Endothelial cell of umbilical vein (primary cell): ENCODE data around the gene SMARCD1. TPM values are rescaled to one million over a fixed set of nuclear protein-coding genes. Genes with fewer than 3 reads are reported as not detected.

Experiments used
- BruUV-seq: library from RNA; stranded (reverse); fragments of 400-500 nt; replicated peaks from 2 replicates; lab custom pipeline; 2021; lab: Mats Ljungman, UMichigan
- CTCF ChIA-PET: fragments of 300-600, 350-600 bp; sonication (Branson Sonifier 250); formaldehyde crosslinking; loops from one replicate; lab custom pipeline; 2021; ENCODE audit warnings: antibody characterized with exemption, inconsistent platforms; lab: Charles Lee
- POLR2A ChIA-PET: fragments of 300-600, 350-600 bp; sonication (Branson Sonifier 250); formaldehyde crosslinking; loops from one replicate; lab custom pipeline; 2021; ENCODE audit warnings: antibody characterized with exemption, inconsistent platforms; lab: Charles Lee
- DNase-seq: peaks from one replicate; pipeline ENCODE4 v3.0.0-alpha.2; 2011; ENCODE audit warnings: low read depth, low spot score
- FAIRE-seq: peaks from 2 replicates; lab custom pipeline; 2011; peaks lifted over from hg19 to GRCh38; lab: Jason Lieb, UNC
- H2AFZ ChIP-seq: 2 replicates; pipeline ENCODE4 v1.6.0; 2012; ENCODE audit warnings: low read depth, low read length, control low read depth, inconsistent platforms
- H3K27ac ChIP-seq: 2 replicates; pipeline ENCODE4 v1.5.1; 2011; ENCODE audit warnings: low read depth, mild to moderate bottlenecking, control low read depth, low read length, moderate library complexity; ENCODE audit not compliant: insufficient read depth
- H3K27me3 ChIP-seq, 2 experiments: 2 replicates each; pipeline versions ENCODE4 v1.6.0 to v1.6.1; 2011; ENCODE audit warnings: low read length in 2 of 2, mixed read lengths in 1 of 2; ENCODE audit not compliant: control insufficient read depth in 2 of 2, insufficient read depth in 2 of 2
- H3K36me3 ChIP-seq, 2 experiments: 2 replicates in 1 of 2; 3 replicates in 1 of 2; pipeline ENCODE4 v1.5.1; 2011; ENCODE audit warnings: low read length in 2 of 2, mild to moderate bottlenecking in 1 of 2, moderate library complexity in 1 of 2; ENCODE audit not compliant: control insufficient read depth in 2 of 2, insufficient read depth in 2 of 2; ENCODE audit errors: extremely low read depth in 1 of 2
- H3K4me1 ChIP-seq: 3 replicates; pipeline ENCODE4 v1.5.1; 2011; ENCODE audit warnings: mild to moderate bottlenecking, low read length; ENCODE audit not compliant: control insufficient read depth, insufficient read depth; ENCODE audit errors: extremely low read depth
- H3K4me2 ChIP-seq: 2 replicates; pipeline ENCODE4 v1.6.1; 2011; ENCODE audit warnings: low read length, control low read depth, mixed read lengths; ENCODE audit not compliant: insufficient read depth
- H3K4me3 ChIP-seq, 3 experiments: fragments of 200-600 bp in 1 of 3; sonication (generic), shearing (Covaris generic) in 1 of 3; replicated peaks in 1 of 3; 2 replicates each; pipeline ENCODE4 v1.5.1; 2011 to 2016; ENCODE audit warnings: control low read depth in 3 of 3, low read length in 3 of 3, mild to moderate bottlenecking in 2 of 3, inconsistent platforms in 1 of 3, low read depth in 1 of 3, moderate library complexity in 1 of 3; ENCODE audit not compliant: insufficient read depth in 1 of 3
- H3K79me2 ChIP-seq: 2 replicates; pipeline ENCODE4 v1.6.0; 2012; ENCODE audit warnings: low read length, inconsistent platforms; ENCODE audit not compliant: control insufficient read depth, insufficient read depth
- H3K9ac ChIP-seq: replicated peaks from 2 replicates; pipeline ENCODE3; 2011; ENCODE audit warnings: low read length, control low read depth; ENCODE audit not compliant: insufficient read depth; ENCODE audit errors: extremely low read depth
- H3K9me1 ChIP-seq: replicated peaks from 3 replicates; pipeline ENCODE4 v1.6.0; 2011; ENCODE audit warnings: mild to moderate bottlenecking, low read length; ENCODE audit not compliant: control insufficient read depth, insufficient read depth; ENCODE audit errors: extremely low read depth
- H3K9me3 ChIP-seq: replicated peaks from 2 replicates; pipeline ENCODE4 v1.5.1; 2012; ENCODE audit warnings: low read length, inconsistent platforms; ENCODE audit not compliant: control insufficient read depth, insufficient read depth
- H4K20me1 ChIP-seq: replicated peaks from 2 replicates; pipeline ENCODE3; 2011; ENCODE audit warnings: mild to moderate bottlenecking, low read length; ENCODE audit not compliant: control insufficient read depth, insufficient read depth; ENCODE audit errors: extremely low read depth
- EZH2 ChIP-seq: IDR thresholded peaks from 2 replicates; pipeline ENCODE4 v1.6.1; 2012; ENCODE audit warnings: borderline replicate concordance, low read depth, mild to moderate bottlenecking, moderate library complexity, low read length, inconsistent platforms; ENCODE audit not compliant: severe bottlenecking
- FOS ChIP-seq: IDR thresholded peaks from 2 replicates; pipeline ENCODE4 v1.6.1; 2011; ENCODE audit warnings: mild to moderate bottlenecking, low read length, moderate library complexity, borderline replicate concordance; ENCODE audit not compliant: insufficient read depth
- GATA2 ChIP-seq: IDR thresholded peaks from 2 replicates; pipeline ENCODE4 v1.7.0; 2011; ENCODE audit warnings: low read depth, mild to moderate bottlenecking, moderate library complexity, mixed read lengths, low read length; ENCODE audit not compliant: insufficient read length, insufficient read depth
- JUN ChIP-seq: IDR thresholded peaks from 2 replicates; pipeline ENCODE4 v1.6.1; 2011; ENCODE audit warnings: borderline replicate concordance, low read depth; ENCODE audit not compliant: insufficient read length, insufficient read depth
- MYC ChIP-seq: IDR thresholded peaks from one replicate; pipeline ENCODE4 v1.6.1; 2011; ENCODE audit warnings: mild to moderate bottlenecking, low read depth, low read length
- POLR2A ChIP-seq: IDR thresholded peaks from 2 replicates; pipeline ENCODE4 v1.6.1; 2012; ENCODE audit warnings: low read depth, mild to moderate bottlenecking, control low read depth, low read length
- POLR2AphosphoS5 ChIP-seq: IDR thresholded peaks from 2 replicates; pipeline ENCODE4 v1.6.1; 2012; ENCODE audit warnings: low read depth, mild to moderate bottlenecking, control low read depth, low read length, moderate library complexity; ENCODE audit not compliant: insufficient read depth
- dilution Hi-C: fragments of 300-500 bp; cut with MboI; formaldehyde crosslinking; loops from one replicate; pipeline ENCODE4 v1.15.0; 2019; ENCODE audit warnings: low sequenced_read_pairs; ENCODE audit not compliant: extremely low pct_ligation_motif_present
- intact Hi-C: fragments of 100-400 bp; cut with micrococcal nuclease; formaldehyde crosslinking; loops from one replicate; pipeline ENCODE4 v1.10.0; 2022
- polyA plus RNA-seq, 4 experiments: library from polyadenylated mRNA; depleted of rRNA in 3 of 4; stranded (reverse) in 3 of 4; unstranded in 1 of 4; fragments of >200 nt; gene quantifications; 2 replicates each; pipeline versions ENCODE4 v1.2.1 to v1.2.3, GENCODE V29; 2011 to 2012; ENCODE audit warnings: missing spikeins in 1 of 4
- total RNA-seq: library from RNA; stranded (reverse); gene quantifications from 2 replicates; pipeline ENCODE4 v1.2.3, GENCODE V29; 2021
- TF ChIP-seq, protein P1 (sequence below): IDR thresholded peaks from 2 replicates; pipeline ENCODE4 v1.6.1; 2011; ENCODE audit not compliant: insufficient read depth, insufficient read length
- TF ChIP-seq, protein P2 (sequence below), 2 donors: IDR thresholded peaks; 1 replicate in 1 of 2; 2 replicates in 1 of 2; pipeline ENCODE4 v1.5.1; 2011; ENCODE audit warnings: low read length in 2 of 2, mild to moderate bottlenecking in 2 of 2, moderate library complexity in 2 of 2, control low read depth in 1 of 2, inconsistent platforms in 1 of 2, low read depth in 1 of 2; ENCODE audit not compliant: insufficient read depth in 1 of 2; ENCODE audit errors: extremely low read depth in 1 of 2

Gene SMARCD1
- total and polyA plus RNA-seq, 2 donors (not counting 3 experiments of a cell fraction or from before 2014, with no cell fraction given) = 86.6 to 94.2 TPM

DNA sequence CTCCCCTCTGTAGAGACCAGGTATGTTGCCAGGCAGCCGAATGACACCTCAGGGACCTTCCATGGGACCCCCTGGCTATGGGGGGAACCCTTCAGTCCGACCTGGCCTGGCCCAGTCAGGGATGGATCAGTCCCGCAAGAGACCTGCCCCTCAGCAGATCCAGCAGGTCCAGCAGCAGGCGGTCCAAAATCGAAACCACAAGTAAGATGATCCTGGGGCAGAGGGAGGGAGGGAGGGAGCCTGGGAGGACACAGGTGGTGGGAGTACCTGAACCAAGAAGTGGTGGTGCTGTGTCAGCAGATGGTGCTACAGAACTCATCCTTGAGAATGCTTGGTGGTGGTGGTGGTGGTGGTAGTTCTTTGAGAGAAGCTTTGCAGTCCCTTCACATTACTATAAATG, 1.0 kb downstream of the SMARCD1 start:
- dilution Hi-C loops = no loop called here

More for the DNA sequence above, 1.0 kb downstream of the SMARCD1 start:
- H3K79me2 ChIP-seq = peaks cover 16% of the 10 kb centered on the region
- intact Hi-C loops = no loop called here
- H3K9me1 ChIP-seq = no peaks in the 10 kb centered on the region
- CTCF ChIA-PET = interaction anchor here (2.7 to 5.6 kb wide), 2 partner anchors 25 to 89 kb away, joined by 17 to 89 read pairs; partner anchors contain the start of gene COX14
- FAIRE-seq = no peak
- BruUV-seq = no TSS peak
- no peaks in the 10 kb centered on the region for H4K20me1 ChIP-seq
- H3K4me1 ChIP-seq = peaks cover 35% of the 10 kb centered on the region
- peak overlapping the region in 1 of 3 experiments; percentile 52 for H3K4me3 ChIP-seq
- H2AFZ ChIP-seq = no peak overlapping the region
- no peak overlapping the region for H3K27ac ChIP-seq
- H3K27me3 ChIP-seq = no peaks in the 10 kb centered on the region
- TF ChIP-seq, protein P1, sequence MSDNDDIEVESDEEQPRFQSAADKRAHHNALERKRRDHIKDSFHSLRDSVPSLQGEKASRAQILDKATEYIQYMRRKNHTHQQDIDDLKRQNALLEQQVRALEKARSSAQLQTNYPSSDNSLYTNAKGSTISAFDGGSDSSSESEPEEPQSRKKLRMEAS = no peak
- TF ChIP-seq POLR2AphosphoS5 = no peak
- TF ChIP-seq JUN = no peak
- TF ChIP-seq POLR2A = no peak
- no peak for TF ChIP-seq EZH2
- TF ChIP-seq, protein P2, sequence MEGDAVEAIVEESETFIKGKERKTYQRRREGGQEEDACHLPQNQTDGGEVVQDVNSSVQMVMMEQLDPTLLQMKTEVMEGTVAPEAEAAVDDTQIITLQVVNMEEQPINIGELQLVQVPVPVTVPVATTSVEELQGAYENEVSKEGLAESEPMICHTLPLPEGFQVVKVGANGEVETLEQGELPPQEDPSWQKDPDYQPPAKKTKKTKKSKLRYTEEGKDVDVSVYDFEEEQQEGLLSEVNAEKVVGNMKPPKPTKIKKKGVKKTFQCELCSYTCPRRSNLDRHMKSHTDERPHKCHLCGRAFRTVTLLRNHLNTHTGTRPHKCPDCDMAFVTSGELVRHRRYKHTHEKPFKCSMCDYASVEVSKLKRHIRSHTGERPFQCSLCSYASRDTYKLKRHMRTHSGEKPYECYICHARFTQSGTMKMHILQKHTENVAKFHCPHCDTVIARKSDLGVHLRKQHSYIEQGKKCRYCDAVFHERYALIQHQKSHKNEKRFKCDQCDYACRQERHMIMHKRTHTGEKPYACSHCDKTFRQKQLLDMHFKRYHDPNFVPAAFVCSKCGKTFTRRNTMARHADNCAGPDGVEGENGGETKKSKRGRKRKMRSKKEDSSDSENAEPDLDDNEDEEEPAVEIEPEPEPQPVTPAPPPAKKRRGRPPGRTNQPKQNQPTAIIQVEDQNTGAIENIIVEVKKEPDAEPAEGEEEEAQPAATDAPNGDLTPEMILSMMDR (IDR thresholded peaks at IDR 0.05; ENCODE audit: extremely low read depth in 1 of 2, insufficient read depth in 1 of 2, low read depth in 1 of 2, low read length in 2 of 2) = no peak
- no peak for TF ChIP-seq GATA2
- no peak for TF ChIP-seq MYC
- TF ChIP-seq FOS = no peak
- no peak for DNase-seq
- peak overlapping the region; percentile 6 for H3K9ac ChIP-seq
- H3K9me3 ChIP-seq = no peaks in the 10 kb centered on the region
- H3K36me3 ChIP-seq = peaks cover 22 to 25% of the 10 kb centered on the region in 2 experiments
- H3K4me2 ChIP-seq = peak overlapping the region; percentile 32
- POLR2A ChIA-PET = interaction anchor here (1.9 kb wide), 1 partner anchor 25 kb away, joined by 17 read pairs; the partner anchor contains the start of gene COX14
